ENCODE data around the gene NAALADL2.

- TF ChIP-seq, protein P1, sequence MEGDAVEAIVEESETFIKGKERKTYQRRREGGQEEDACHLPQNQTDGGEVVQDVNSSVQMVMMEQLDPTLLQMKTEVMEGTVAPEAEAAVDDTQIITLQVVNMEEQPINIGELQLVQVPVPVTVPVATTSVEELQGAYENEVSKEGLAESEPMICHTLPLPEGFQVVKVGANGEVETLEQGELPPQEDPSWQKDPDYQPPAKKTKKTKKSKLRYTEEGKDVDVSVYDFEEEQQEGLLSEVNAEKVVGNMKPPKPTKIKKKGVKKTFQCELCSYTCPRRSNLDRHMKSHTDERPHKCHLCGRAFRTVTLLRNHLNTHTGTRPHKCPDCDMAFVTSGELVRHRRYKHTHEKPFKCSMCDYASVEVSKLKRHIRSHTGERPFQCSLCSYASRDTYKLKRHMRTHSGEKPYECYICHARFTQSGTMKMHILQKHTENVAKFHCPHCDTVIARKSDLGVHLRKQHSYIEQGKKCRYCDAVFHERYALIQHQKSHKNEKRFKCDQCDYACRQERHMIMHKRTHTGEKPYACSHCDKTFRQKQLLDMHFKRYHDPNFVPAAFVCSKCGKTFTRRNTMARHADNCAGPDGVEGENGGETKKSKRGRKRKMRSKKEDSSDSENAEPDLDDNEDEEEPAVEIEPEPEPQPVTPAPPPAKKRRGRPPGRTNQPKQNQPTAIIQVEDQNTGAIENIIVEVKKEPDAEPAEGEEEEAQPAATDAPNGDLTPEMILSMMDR (IDR thresholded peaks at IDR 0.05): no peak
- TF ChIP-seq REST (IDR thresholded peaks at IDR 0.05; ENCODE audit: insufficient read depth in 1 of 2, low read depth in 2 of 2, low read length in 1 of 2): no peak
Observed at GRCh38 chr3:175751089-175751488, 892.0 kb downstream of the NAALADL2 start.
